Measurements from ENCODE around the gene HOGA1. TPM values are rescaled to one million over a fixed set of nuclear protein-coding genes. Genes with fewer than 3 reads are reported as not detected.

HOGA1 gene
- total RNA-seq, 1 experiment from 2014 or later = 0.08 TPM

DNA sequence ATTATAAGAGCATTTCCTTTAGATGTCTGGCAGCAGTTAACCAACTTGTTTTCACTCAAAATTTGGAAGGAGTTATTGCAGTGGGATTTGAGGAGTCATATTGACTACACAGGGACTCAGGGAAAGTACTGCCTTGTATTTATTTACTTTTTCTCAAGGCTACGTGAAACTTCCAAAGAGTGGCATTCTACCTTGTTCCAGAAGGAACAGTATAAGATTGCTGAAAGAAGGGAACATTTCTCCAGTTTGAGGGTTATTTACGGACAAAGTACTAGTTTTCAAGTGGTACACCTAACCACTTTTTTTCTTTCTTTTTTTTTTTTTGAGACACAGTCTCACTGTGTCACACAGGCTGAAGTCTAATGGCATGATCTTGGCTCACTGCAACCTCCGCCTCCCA is 44.0 kb downstream of the HOGA1 start:
- POLR2A ChIA-PET = no interaction called here
- in situ Hi-C loops (cut with HindIII; ENCODE audit: low pct_unique_long_range_greater_than_20kb, low sequenced_read_pairs) = no loop called here
- CTCF ChIA-PET = no interaction called here

DNA sequence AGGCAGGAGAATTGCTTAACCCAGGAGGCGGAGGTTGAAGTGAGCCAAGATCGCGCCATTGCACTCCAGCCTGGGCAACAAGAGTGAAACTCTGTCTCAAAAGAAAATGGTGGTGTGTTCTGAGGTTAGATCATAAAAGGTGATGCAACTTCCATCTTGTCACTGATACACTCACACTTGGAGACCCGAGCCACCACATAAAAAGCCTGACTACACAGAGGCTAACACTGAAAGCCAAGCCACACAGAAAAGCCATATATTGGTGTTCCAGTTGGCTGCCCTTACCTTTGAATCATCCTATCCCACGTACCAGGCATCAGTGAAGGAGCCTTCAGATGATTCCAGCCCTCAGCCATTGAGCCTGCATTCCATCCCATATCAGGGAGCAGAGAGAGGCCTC is 45.1 kb downstream of the HOGA1 start:
- in situ Hi-C loops (cut with HindIII; ENCODE audit: low pct_unique_long_range_greater_than_20kb, low sequenced_read_pairs) = no loop called here
- CTCF ChIA-PET = no interaction called here

More for the DNA sequence above, 44.0 kb downstream of the HOGA1 start:
- no peaks in the 10 kb centered on the region for H3K36me3 ChIP-seq (ENCODE audit: control insufficient read depth, insufficient read depth, low read length)
- no peak for TF ChIP-seq SIN3A (IDR thresholded peaks at IDR 0.05; ENCODE audit: borderline replicate concordance, insufficient read depth, low read depth, low read length)
- TF ChIP-seq, protein P1, sequence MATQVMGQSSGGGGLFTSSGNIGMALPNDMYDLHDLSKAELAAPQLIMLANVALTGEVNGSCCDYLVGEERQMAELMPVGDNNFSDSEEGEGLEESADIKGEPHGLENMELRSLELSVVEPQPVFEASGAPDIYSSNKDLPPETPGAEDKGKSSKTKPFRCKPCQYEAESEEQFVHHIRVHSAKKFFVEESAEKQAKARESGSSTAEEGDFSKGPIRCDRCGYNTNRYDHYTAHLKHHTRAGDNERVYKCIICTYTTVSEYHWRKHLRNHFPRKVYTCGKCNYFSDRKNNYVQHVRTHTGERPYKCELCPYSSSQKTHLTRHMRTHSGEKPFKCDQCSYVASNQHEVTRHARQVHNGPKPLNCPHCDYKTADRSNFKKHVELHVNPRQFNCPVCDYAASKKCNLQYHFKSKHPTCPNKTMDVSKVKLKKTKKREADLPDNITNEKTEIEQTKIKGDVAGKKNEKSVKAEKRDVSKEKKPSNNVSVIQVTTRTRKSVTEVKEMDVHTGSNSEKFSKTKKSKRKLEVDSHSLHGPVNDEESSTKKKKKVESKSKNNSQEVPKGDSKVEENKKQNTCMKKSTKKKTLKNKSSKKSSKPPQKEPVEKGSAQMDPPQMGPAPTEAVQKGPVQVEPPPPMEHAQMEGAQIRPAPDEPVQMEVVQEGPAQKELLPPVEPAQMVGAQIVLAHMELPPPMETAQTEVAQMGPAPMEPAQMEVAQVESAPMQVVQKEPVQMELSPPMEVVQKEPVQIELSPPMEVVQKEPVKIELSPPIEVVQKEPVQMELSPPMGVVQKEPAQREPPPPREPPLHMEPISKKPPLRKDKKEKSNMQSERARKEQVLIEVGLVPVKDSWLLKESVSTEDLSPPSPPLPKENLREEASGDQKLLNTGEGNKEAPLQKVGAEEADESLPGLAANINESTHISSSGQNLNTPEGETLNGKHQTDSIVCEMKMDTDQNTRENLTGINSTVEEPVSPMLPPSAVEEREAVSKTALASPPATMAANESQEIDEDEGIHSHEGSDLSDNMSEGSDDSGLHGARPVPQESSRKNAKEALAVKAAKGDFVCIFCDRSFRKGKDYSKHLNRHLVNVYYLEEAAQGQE (IDR thresholded peaks at IDR 0.05; ENCODE audit: insufficient read depth in 1 of 2, low read depth in 2 of 2, low read length in 1 of 2) = no peak
- TF ChIP-seq, protein P2, sequence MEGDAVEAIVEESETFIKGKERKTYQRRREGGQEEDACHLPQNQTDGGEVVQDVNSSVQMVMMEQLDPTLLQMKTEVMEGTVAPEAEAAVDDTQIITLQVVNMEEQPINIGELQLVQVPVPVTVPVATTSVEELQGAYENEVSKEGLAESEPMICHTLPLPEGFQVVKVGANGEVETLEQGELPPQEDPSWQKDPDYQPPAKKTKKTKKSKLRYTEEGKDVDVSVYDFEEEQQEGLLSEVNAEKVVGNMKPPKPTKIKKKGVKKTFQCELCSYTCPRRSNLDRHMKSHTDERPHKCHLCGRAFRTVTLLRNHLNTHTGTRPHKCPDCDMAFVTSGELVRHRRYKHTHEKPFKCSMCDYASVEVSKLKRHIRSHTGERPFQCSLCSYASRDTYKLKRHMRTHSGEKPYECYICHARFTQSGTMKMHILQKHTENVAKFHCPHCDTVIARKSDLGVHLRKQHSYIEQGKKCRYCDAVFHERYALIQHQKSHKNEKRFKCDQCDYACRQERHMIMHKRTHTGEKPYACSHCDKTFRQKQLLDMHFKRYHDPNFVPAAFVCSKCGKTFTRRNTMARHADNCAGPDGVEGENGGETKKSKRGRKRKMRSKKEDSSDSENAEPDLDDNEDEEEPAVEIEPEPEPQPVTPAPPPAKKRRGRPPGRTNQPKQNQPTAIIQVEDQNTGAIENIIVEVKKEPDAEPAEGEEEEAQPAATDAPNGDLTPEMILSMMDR (IDR thresholded peaks at IDR 0.05) = no peak
- no peak for TF ChIP-seq TCF7L2 (IDR thresholded peaks at IDR 0.05; ENCODE audit: low read depth, low read length)
- TF ChIP-seq POLR2AphosphoS5 (IDR thresholded peaks at IDR 0.05; ENCODE audit: low read depth, low read length) = no peak
- no peak overlapping the region for H3K4me3 ChIP-seq (ENCODE audit: low read depth in 2 of 2, low read length in 2 of 2)
- intact Hi-C loops (cut with micrococcal nuclease; ENCODE audit: unreplicated experiment) = no loop called here
- no peak for DNase-seq (ENCODE audit: low read depth, low spot score)
- ATAC-seq = no peak
- H3K27ac ChIP-seq (ENCODE audit: low read length) = no peak overlapping the region
- peaks cover 3% of the 10 kb centered on the region; the same call in 1 of the 2 replicates for H3K4me1 ChIP-seq (ENCODE audit: control insufficient read depth, insufficient read depth, low read length)
- no peaks in the 10 kb centered on the region for H3K27me3 ChIP-seq (ENCODE audit: control insufficient read depth, insufficient read depth, low read length)
- no TSS peak for BruUV-seq (replicated peaks)
- no peaks in the 10 kb centered on the region for H3K9me3 ChIP-seq (ENCODE audit: control insufficient read depth, insufficient read depth, low read depth, low read length)

More for the DNA sequence above, 45.1 kb downstream of the HOGA1 start:
- Histone ChIP-seq H3K27ac (ENCODE audit: low read length) (no peak overlapping the region), H3K36me3 (ENCODE audit: control insufficient read depth, insufficient read depth, low read length) (no peaks in the 10 kb centered on the region), H3K27me3 (ENCODE audit: control insufficient read depth, insufficient read depth, low read length) (no peaks in the 10 kb centered on the region), H3K4me1 (ENCODE audit: control insufficient read depth, insufficient read depth, low read length) (peaks cover 7% of the 10 kb centered on the region; the same call in 1 of the 2 replicates), H3K9me3 (ENCODE audit: control insufficient read depth, insufficient read depth, low read depth, low read length) (no peaks in the 10 kb centered on the region), H3K4me3 (ENCODE audit: low read depth in 2 of 2, low read length in 2 of 2) (no peak overlapping the region)
- DNase-seq (ENCODE audit: low read depth, low spot score) (no peak), ATAC-seq (no peak)
- TF ChIP-seq TCF7L2 (IDR thresholded peaks at IDR 0.05; ENCODE audit: low read depth, low read length) (no peak), SIN3A (IDR thresholded peaks at IDR 0.05; ENCODE audit: borderline replicate concordance, insufficient read depth, low read depth, low read length) (no peak)
- TF ChIP-seq, protein P1 (IDR thresholded peaks at IDR 0.05; ENCODE audit: insufficient read depth in 1 of 2, low read depth in 2 of 2, low read length in 1 of 2) = no peak
- TF ChIP-seq, protein P2 (IDR thresholded peaks at IDR 0.05) = no peak
- BruUV-seq (replicated peaks) = no TSS peak
- intact Hi-C loops (cut with micrococcal nuclease; ENCODE audit: unreplicated experiment) = no loop called here
- POLR2A ChIA-PET = no interaction called here

Data from Panc1 (cell line).